ENCODE measurements around the gene CYLC2.

- no peak for TF ChIP-seq CTCF (IDR thresholded peaks at IDR 0.05)
- TF ChIP-seq POLR2A (IDR thresholded peaks at IDR 0.05): no peak
Measured at GRCh38 chr9:103003689-103004088, 8.6 kb downstream of the CYLC2 start.
